Mononuclear cell (primary cell): ENCODE results near the gene ARHGEF11. TPM values are rescaled to one million over a fixed set of nuclear protein-coding genes. Genes with fewer than 3 reads are reported as not detected.
A peak's percentile ranks its signal among the peaks of the same experiment; 100 is the strongest.

Experiments used
- H3K27me3 ChIP-seq: 2 replicates; pipeline ENCODE4 v1.6.0; 2011; ENCODE audit warnings: low read length, control low read depth; ENCODE audit not compliant: insufficient read depth
- H3K4me1 ChIP-seq: 2 replicates; pipeline ENCODE4 v1.5.1; 2011; ENCODE audit warnings: mild to moderate bottlenecking, low read length, control low read depth; ENCODE audit not compliant: insufficient read depth
- H3K4me3 ChIP-seq: 2 replicates; pipeline ENCODE4 v1.5.1; 2011; ENCODE audit warnings: mild to moderate bottlenecking, low read length, moderate library complexity
- H3K9me3 ChIP-seq: 2 replicates; pipeline ENCODE4 v1.5.1; 2011; ENCODE audit warnings: low read depth, mild to moderate bottlenecking, control low read depth, low read length
- total RNA-seq: library from RNA; depleted of rRNA; stranded (reverse); fragments of >200 nt; gene quantifications from one replicate; pipeline ENCODE4 v1.2.3, GENCODE V29; 2012

ARHGEF11 gene
- total RNA-seq, 1 donor = 18.3 TPM

GRCh38 chr1:156999596-157000320 is 45.8 kb downstream of the ARHGEF11 start:
- Histone ChIP-seq H3K4me1 (no peaks in the 10 kb centered on the region), H3K9me3 (no peaks in the 10 kb centered on the region), H3K4me3 (no peak overlapping the region), H3K27me3 (no peaks in the 10 kb centered on the region)

GRCh38 chr1:156998840-156999500 is 46.6 kb downstream of the ARHGEF11 start:
- no peaks in the 10 kb centered on the region for H3K4me1 ChIP-seq
- no peak overlapping the region for H3K4me3 ChIP-seq
- no peaks in the 10 kb centered on the region for H3K9me3 ChIP-seq
- no peaks in the 10 kb centered on the region for H3K27me3 ChIP-seq

- Histone ChIP-seq H3K9me3 (no peaks in the 10 kb centered on the region), H3K4me1 (no peaks in the 10 kb centered on the region), H3K27me3 (no peaks in the 10 kb centered on the region), H3K4me3 (no peak overlapping the region)
Observed at GRCh38 chr1:156998301-156998700, 47.2 kb downstream of the ARHGEF11 start.

GRCh38 chr1:156995412-156995811 is 50.1 kb downstream of the ARHGEF11 start:
- no peak overlapping the region for H3K4me3 ChIP-seq
- no peaks in the 10 kb centered on the region for H3K4me1 ChIP-seq
- no peaks in the 10 kb centered on the region for H3K27me3 ChIP-seq
- no peaks in the 10 kb centered on the region for H3K9me3 ChIP-seq

GRCh38 chr1:156994277-156994676 is 51.3 kb downstream of the ARHGEF11 start:
- no peaks in the 10 kb centered on the region for H3K9me3 ChIP-seq
- H3K4me1 ChIP-seq = no peaks in the 10 kb centered on the region
- H3K27me3 ChIP-seq = no peaks in the 10 kb centered on the region
- H3K4me3 ChIP-seq = no peak overlapping the region

GRCh38 chr1:156993426-156994147 is 52.0 kb downstream of the ARHGEF11 start:
- H3K4me1 ChIP-seq = no peaks in the 10 kb centered on the region
- H3K27me3 ChIP-seq = no peaks in the 10 kb centered on the region
- no peak overlapping the region for H3K4me3 ChIP-seq
- H3K9me3 ChIP-seq = no peaks in the 10 kb centered on the region

GRCh38 chr1:156992215-156992614 is 53.3 kb downstream of the ARHGEF11 start:
- H3K4me3 ChIP-seq = no peak overlapping the region
- no peaks in the 10 kb centered on the region for H3K27me3 ChIP-seq
- H3K4me1 ChIP-seq = no peaks in the 10 kb centered on the region
- H3K9me3 ChIP-seq = no peaks in the 10 kb centered on the region

GRCh38 chr1:156987715-156988114 is 57.8 kb downstream of the ARHGEF11 start:
- H3K4me3 ChIP-seq = no peak overlapping the region
- no peaks in the 10 kb centered on the region for H3K4me1 ChIP-seq
- no peaks in the 10 kb centered on the region for H3K9me3 ChIP-seq
- H3K27me3 ChIP-seq = no peaks in the 10 kb centered on the region

- Histone ChIP-seq H3K9me3 (no peaks in the 10 kb centered on the region), H3K4me1 (no peaks in the 10 kb centered on the region), H3K27me3 (peaks cover 2% of the 10 kb centered on the region), H3K4me3 (no peak overlapping the region)
Observed at GRCh38 chr1:156980551-156980950, 65.0 kb downstream of the ARHGEF11 start.

GRCh38 chr1:156975084-156975483 is 70.5 kb downstream of the ARHGEF11 start:
- Histone ChIP-seq H3K9me3 (no peaks in the 10 kb centered on the region), H3K4me3 (no peak overlapping the region), H3K4me1 (no peaks in the 10 kb centered on the region)

GRCh38 chr1:156973417-156973816 is 72.1 kb downstream of the ARHGEF11 start:
- H3K27me3 ChIP-seq = no peaks in the 10 kb centered on the region
- no peaks in the 10 kb centered on the region for H3K4me1 ChIP-seq
- H3K4me3 ChIP-seq = no peak overlapping the region
- H3K9me3 ChIP-seq = no peaks in the 10 kb centered on the region

More at GRCh38 chr1:156975084-156975483, 70.5 kb downstream of the ARHGEF11 start:
- H3K27me3 ChIP-seq = peaks cover 2% of the 10 kb centered on the region

- Histone ChIP-seq H3K9me3 (no peaks in the 10 kb centered on the region), H3K4me1 (no peaks in the 10 kb centered on the region), H3K4me3 (no peak overlapping the region), H3K27me3 (no peaks in the 10 kb centered on the region)
Observed at GRCh38 chr1:156970017-156970416, 75.5 kb downstream of the ARHGEF11 start.

GRCh38 chr1:156969496-156969895 is 76.0 kb downstream of the ARHGEF11 start:
- H3K4me1 ChIP-seq = peaks cover 2% of the 10 kb centered on the region
- H3K4me3 ChIP-seq = no peak overlapping the region
- no peaks in the 10 kb centered on the region for H3K27me3 ChIP-seq
- no peaks in the 10 kb centered on the region for H3K9me3 ChIP-seq

- Histone ChIP-seq H3K4me3 (no peak overlapping the region), H3K4me1 (peaks cover 32% of the 10 kb centered on the region), H3K27me3 (no peaks in the 10 kb centered on the region), H3K9me3 (no peaks in the 10 kb centered on the region)
Observed at GRCh38 chr1:156964441-156964840, 81.1 kb downstream of the ARHGEF11 start.

- Histone ChIP-seq H3K4me1 (peaks cover 32% of the 10 kb centered on the region), H3K9me3 (no peaks in the 10 kb centered on the region), H3K4me3 (peak overlapping the region; percentile 32), H3K27me3 (no peaks in the 10 kb centered on the region)
Observed at GRCh38 chr1:156963621-156964020, 81.9 kb downstream of the ARHGEF11 start.
